NCI-H128 (cell line): ENCODE measurements around the gene NINJ2.
"Not testable (repeated sequence)": the region's sequence is repeated elsewhere in the genome, so short reads cannot be mapped to it uniquely, and the experiment has no call there.

Experiments
- DNase-seq: peaks from one replicate; lab custom pipeline; 2025; ENCODE audit not compliant: unreplicated experiment; lab: John Stamatoyannopoulos, UW

The NINJ2 gene

DNA sequence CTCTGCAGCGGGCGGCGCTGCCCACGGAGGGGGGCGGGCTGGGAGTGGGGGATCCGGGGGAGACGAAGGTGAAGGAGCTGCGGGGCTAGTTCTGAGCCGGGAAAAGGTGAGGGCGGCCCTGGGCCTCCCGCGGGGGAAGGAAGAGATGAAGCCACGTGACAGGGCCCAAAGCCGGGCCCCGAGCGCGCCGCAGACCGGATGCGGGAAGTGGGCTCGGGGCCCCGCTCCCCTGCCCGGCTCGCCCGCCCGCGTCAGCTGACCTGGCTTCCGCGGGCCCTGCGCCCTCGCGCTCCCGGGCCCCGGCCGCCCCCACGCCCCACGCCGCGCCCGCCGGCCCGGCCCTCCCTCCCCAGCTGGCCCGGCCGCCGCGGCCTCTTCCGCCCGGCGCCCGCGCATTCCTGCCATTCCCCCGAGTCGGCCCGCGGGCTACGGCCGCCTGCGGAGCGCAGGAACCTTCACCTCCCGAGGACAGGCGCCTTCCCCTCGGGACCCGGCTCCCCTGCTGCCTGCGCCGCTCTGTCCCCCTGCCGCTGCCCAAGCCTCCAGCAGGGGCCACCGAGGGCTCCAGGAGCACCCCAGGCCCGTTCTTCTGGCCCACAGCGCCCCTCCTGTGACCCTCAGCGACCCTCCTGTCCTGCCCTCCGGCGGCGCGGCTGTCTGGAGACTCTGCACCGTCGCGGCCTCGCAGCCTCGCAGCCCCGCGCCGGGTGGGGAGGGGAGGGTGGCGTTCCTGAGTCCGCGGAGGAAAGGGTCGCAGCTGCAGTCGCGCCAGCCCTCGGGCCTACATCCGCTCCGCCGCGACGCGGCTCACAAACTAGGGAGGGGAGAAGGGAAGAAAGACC, 20.4 kb downstream of the NINJ2 start:
- DNase-seq, result no peak

DNA sequence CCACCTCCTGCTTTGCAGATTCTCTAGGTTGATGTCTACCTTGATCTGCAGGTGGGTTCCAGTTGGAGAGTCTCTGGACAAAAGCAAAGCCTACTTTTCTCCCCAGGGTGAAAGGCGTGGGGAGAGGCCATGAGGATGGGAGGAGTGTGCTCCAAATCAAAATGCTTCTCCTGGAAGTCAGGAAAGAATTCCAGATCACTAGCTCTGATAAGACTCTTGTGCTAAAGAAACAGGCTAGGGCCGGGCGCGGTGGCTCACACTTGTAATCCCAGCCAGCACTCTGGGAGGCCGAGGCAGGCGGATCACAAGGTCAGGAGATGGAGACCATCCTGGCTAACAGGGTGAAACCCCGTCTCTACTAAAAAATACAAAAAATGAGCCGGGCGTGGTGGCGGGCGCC, 21.9 kb downstream of the NINJ2 start:
- not testable (repeated sequence) for DNase-seq

DNA sequence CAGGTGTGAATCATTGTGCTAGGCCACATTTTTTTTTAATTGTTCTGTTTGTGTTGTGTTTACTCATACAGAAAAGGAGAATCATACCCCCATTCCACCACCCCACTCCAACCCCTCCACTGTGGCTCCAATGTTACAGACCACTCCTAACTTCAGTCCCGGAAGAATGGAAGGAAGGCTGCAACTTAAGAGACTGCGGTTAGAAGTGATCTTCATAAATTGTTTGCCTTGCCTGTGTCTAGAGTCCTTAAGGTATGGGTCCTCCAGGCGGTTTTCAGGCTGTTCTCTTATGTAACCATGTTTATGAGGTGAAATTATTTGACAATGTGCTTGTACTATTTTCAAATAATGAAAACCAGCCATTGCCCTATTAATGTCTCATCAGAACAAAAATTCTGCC, 22.5 kb downstream of the NINJ2 start:
- DNase-seq, result no peak

DNA sequence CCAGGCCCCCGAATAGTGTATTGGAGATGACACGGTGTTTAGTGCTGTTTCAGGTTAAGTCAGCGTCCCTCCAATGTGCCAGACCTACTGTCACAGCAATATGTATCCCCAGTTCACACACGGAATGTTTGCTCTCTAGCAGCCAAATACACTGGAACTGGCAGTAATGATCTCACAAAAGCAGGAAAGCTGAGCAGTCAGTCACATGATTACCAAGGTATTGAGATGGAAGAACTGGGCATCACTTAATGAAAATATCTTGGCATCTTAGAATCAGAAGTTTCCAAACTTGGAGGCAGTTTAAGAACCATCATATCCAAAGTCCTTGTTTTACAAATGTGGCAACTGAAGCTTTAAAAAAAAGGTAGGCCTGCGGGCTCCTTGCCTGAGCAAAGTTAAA, 23.3 kb downstream of the NINJ2 start:
- DNase-seq, result no peak

DNA sequence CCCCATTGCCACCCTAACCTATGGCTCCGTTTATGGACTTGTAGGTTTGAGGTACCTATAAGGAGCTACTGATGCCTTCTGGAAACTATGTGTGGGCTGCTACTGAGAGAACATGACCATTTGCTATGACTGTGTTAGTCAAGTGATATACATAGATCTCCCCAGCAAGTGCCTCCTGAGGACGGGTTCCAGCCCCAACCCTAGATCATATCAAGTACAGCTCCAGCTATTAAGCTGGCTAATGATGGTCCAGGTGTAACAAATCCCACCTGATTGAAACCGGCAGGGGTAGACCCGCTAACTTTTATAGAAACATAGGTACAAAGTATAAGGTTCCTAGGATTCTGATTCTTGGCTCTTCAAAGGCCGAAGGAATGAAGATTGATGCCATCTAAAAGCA, 23.7 kb downstream of the NINJ2 start:
- no peak for DNase-seq

DNA sequence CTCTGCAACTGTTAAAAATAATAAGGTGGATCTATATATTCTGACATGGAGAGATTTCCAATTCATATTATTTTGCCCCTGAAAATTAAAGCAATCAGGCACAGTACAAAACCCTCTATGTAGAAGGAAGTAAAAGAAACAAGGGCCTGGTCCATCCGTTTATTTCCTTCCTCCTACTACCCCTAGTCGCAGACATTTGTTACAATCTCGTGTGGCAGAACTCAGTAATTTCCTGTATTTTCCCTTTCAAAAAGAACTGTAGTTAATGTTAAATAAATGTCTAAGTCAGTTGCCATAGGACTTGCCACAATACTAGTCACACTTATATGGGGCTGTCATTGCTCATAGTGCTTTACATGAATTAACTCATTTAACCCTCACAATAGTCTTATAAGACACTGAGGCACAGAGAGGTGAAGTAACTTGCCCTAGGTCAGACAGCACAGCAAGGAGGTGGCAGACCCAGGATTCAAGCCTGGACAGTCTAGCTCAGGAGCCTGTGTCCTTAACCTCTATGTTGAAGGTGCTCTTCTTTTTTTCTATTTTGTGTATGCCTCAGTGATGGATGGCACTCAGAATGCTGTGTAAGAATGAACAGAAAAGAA, 24.2 kb downstream of the NINJ2 start:
- no peak for DNase-seq

DNA sequence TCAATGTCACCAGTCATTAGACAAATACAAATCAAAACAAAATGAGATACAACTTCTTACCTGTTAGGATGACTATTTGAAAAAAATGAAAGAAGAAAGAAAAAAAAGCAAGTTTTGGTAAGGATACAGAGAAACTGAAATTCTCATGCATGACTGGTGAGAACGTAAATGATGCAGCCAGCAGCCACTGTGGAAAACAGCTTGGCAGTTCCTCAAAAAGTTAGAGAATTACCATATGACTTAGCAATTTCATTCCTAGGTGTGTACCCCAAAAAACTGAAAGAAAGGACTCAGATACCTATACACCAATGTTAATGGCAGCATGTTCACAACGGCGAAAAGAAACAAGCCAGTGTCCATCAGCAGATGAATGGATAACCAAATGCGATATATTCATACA, 26.6 kb downstream of the NINJ2 start:
- DNase-seq, result no peak

DNA sequence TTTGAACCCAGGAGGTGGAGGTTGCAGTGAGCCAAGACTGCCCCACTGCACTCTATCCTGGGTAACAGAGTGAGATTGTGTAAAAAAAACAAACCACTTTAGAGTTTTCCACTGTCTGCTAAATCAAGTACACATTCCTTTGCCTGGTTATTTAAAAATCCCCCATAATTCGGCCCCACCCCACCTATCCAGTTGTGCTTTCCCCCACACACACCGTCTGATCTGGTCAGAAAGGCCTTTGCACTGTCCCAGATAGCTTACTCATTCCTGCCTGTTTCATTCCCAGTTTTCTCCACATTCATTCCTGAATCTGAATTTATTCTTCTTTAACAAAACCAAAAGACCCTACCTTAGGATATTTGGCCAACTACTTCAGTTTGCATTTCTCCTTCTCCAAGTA, 29.5 kb downstream of the NINJ2 start:
- DNase-seq, result no peak

DNA sequence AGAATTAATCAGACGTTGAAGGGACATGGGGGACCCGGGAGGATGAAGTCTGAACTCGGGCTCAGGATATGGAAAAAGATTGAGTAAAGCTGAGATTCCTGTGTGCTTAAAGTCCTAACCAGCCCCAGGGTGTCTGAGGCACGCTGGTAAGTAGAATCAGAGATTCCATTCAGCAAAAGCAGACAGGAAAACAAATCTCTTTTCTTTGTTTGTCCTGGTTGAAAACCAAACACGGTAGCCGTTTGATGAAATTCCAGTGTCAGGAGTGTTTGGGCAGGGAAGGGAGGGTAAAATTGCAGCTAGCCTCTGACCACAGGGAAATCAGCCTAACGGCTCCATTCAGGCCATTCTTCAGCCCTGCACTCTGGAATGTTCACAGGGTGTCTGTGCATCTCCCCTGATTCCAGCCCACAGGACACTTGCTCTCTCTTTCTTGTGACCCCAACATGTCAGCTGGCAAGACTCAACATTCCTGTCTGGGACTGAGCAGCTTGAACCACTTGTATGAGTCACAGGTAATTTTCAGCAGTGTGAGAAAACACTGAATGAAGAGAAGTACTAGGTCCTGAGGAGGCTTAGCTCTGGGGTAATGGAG, 31.0 kb downstream of the NINJ2 start:
- no peak for DNase-seq

DNA sequence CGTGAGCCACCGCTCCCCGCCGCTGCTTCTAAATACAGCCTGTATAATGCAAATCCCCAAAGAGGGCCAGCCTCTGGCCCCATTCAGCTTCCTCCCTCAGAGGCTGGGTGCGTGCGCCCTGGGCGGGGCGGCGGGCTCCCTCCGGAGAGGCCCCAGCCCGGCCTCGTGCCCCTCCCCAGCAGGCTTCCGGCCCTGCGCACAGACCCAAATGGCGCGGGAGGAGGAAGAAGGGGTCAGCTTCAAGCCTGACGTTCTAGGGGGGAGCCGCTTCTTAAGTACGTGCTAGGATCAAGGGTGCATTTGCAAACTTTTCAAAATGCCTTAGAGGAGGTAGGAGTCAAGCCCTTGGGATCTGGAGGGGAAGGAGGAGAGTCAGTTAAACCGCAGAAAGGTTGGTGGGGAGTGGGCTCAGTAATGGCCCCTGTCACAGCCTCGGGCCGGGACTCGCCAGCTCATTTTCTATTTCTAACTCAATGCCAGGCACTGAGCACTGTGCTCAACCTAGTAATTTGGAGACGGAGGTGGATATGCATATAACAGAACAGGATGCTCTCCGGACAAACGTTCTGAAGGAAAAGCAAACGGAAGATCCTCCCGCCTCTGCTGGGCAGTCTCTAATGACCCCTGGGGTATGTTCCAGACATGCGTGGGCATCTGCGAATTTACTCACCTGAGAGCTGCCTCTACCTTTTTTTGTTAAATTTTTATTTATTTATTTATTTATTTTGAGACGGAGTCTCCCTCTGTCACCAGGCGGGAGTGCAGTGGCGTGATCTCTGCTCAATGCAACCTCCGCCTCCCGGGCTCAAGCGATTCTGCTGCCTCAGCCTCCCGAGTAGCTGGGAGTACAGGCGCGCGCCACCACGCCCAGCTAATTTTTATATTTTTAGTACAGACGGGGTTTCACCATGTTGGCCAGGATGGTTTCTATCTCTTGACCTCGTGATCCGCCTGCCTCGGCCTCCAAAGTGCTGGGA, 32.3 kb downstream of the NINJ2 start:
- DNase-seq, result no peak

DNA sequence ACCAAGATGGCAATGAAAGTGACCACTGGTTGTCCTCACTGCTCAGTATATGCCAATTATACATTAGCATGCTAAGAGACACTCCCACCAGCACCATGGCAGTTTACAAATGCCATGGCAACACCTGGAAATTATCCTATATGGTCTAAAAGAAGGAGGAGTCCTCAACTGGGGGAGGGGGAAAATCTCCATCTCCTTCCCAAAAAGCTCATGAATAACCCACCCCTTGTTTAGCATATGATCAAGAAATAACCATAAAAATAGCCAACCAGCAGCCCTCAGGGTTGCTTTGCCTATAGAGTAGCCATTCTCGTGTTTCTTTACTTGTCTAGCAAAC, 34.5 kb downstream of the NINJ2 start:
- not testable (repeated sequence) for DNase-seq

DNA sequence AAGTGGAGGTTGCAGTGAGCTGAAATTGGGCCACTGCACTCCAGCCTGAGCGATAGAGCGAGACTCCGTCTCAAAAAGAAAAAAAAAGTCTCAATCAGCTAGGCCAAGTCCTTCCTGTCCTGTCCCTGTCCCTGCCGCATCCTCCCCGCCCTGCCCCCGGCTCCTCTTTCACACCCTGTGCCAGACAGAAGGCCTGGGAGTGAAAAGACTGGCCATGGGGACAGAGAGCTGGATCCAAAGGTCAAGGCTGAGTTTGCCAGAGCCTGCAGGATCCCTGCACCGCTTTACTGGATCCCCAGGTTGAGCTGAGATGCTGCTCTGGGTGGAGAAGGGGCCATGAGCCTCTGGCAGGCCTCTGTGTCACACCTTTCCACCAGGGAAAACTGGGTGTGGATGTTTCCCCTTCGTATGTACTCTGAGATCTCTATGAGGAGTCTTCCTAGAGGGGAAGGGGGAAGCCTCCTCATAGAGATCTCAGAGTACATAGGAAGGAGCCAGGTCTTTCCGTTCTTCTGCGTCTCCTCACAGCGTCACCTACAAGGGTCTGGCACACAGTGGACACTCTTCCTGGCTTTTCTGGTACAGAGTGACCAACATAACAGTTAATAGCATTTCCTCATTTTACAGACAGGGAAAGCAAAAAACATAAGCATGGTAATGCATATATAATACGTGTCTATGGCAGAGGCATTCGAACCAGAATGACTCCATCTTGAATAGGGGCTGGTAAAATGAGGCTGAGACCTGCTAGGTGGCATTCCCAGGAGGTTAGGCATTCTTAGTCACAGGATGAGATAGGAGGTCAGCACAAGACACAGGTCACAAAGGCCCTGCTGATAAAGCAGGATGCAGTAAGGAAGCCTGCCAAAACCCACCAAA, 35.1 kb downstream of the NINJ2 start:
- no peak for DNase-seq

DNA sequence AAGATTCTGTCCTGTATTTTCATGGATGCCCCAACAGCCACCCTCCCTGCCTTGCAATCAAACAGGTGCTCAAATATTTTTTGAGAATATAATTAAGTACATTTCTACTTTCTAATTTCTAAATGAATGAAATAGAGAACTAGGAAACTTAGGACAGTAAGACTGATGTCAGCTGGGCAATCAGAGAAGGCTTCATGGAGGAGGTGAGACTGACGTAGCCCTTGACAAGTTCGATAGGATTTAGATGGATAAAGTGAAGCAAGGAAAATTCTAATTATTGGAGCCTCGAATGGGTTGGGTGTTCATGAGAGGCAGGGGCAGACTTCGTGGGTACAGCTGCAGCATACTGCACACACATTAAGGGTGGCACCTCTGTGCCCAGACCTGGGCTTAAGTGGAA, 36.0 kb downstream of the NINJ2 start:
- DNase-seq, result no peak

DNA sequence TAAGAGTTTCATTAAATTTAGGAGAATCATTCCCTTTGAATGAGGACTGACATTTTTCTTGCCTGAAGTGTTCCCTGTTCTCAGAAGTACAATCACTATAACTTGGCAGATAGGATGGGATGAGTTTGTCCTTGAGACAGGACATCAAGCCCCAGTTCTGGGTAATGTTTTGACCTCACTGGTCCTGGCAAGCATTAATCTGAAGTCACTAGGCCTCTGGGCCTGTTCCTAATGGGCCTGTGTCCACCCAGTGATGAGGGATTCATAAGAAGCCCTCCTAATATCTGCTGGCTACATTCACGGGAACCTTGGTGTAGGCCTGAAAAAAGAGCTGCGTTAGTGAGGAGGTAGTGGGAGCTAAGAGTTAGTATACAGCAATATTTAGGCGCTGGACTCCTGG, 37.2 kb downstream of the NINJ2 start:
- no peak for DNase-seq

DNA sequence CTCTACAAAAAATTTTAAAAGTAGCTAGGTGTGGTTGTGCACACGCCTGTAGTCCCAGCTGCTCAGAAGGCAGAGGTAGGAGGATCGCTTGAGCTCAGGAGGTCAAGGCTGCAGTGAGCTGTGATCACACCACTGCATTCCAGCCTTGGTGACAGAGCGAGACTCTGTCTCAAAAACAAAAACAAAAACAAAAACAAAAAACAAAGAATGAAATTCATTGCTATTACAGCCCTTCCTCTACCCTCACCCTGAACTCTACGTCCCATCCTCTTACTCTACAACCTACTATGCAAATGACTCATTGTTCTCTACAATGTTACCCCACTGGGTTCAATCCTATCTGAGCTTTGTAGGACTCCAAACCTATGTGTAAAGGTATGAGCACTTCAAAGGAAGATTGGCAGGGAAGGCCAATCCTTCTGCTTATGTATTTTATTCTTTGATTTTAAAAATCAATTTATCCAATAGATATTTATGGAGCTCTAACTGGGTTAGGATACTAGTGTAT, 39.3 kb downstream of the NINJ2 start:
- no peak for DNase-seq

DNA sequence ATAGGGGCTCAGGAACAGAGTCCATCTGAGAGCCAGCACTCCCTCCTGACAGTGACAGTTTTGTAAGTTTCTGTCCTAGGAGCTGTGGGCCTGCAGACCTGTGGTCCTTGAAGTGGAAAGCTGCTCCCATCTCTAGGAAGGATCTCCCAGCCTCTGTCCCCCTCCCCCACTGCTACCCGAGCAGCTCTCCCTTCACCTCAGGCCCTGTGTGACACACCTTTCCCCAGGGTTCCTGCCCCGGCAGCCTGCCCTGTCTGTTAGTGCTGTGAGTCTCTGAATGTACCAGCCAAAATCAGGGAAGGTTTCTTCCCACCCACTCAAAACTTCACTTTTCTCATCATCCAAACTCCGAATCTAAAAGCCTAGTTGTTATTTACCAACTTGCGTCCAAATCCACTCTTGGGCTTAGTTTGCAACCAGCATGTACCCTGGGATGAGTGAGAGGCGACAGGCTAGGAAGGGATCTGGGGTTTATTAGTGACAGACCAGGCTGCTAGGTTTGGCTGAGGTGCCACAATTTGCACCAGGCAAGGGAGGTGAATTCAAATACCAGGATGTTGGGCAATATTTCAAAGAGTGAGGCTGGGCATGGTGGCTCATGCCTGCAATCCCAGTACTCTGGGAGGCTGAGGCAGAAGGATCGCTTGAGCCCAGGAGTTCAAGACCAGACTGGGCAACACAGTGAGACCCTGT, 39.9 kb downstream of the NINJ2 start:
- no peak for DNase-seq

DNA sequence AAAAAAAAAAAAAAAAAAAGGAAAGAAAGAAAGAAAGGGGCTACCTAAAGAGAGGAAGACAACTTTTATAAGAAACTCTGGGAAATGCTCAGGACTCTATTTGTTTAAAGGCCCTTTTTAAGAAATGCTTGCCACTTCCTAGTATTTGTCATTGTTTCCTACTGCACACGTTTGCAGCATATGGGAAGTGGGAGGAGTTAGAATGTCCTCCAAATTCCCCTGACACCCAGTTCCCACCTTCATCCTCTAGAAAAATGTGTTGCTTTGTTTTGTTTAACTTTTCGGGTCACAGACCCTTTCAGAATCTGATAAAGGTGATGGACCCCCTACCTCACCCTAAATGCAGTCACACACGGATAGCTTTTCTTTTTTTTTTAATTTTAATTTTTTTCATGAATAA, 40.8 kb downstream of the NINJ2 start:
- DNase-seq, result no peak

DNA sequence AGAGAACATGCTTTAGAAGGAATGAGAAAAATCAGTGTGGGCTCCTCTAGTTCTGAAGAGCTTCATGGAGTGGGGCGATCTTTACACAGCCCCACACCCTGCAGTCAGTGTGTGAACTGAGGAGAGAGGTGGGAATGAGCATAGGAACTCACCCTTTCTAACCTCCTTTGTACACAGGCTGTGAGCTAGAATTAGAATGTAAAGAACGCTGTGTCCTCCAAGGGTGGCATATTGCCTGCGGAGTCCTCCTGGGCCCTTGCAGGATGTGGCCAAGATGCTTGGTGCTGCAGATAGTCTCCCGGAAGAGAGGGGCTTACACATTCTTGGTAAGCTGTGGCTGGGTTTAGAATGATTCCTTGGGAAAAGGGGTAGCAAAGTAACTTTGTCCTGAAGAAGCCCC, 43.9 kb downstream of the NINJ2 start:
- DNase-seq, result no peak

DNA sequence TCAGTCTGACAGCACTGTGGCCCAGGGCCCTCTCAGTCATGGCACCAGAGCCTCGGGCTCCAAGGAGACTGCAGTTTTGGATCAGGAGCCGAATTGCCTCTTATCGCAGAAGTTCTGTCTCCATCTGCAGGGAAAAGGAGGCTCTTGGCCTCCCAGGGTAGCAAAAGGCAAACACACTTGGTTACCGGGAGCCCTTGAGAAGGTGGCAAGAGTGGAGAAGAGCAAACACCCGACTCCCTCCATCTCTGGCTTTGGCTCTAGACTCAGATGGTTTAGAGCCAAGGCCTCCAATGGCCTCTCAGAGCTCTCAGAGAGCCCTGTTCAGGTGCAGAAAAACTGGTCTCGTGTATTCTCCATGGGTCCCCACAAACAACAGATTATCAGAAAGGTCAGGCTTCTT, 44.6 kb downstream of the NINJ2 start:
- no peak for DNase-seq
